ENCODE results near the gene LRRC38. TPM values are rescaled to one million over a fixed set of nuclear protein-coding genes. Genes with fewer than 3 reads are reported as not detected.
A peak's percentile ranks its signal among the peaks of the same experiment; 100 is the strongest.

LRRC38 gene
- total and polyA plus RNA-seq, 8 donors, result 0.30 to 0.37 TPM; not detected in 6

GRCh38 chr1:13487143-13487868 lies 26.5 kb downstream of the LRRC38 start:
- Histone ChIP-seq H3K27me3 (peaks cover 0 to 11% (median 0%) of the 10 kb centered on the region in 3 donors), H3K4me1 (no peaks in the 10 kb centered on the region), H3K4me3 (no peak overlapping the region), H3K9me3 (no peaks in the 10 kb centered on the region), H3K36me3 (no peaks in the 10 kb centered on the region), H3K27ac (no peak overlapping the region)
- TF ChIP-seq CTCF (IDR thresholded peaks at IDR 0.05) (no peak), POLR2A (IDR thresholded peaks at IDR 0.05) (no peak), POLR2AphosphoS5 (IDR thresholded peaks at IDR 0.05) (no peak), EP300 (IDR thresholded peaks at IDR 0.05) (no peak)
- peak in 1 of 2 donors; percentile 24 for DNase-seq
- WGBS, 5 donors, result 65 to 77% (median 74%) methylated on average over 17 of the region's 17 CpGs
- intact Hi-C loops (cut with DNase I; ENCODE audit: low total_unique reads), result no loop called here

GRCh38 chr1:13483946-13484345 lies 29.9 kb downstream of the LRRC38 start:
- intact Hi-C loops (cut with DNase I; ENCODE audit: low total_unique reads), result no loop called here
- WGBS, 5 donors, result 69 to 84% (median 77%) methylated on average over 12 of the region's 12 CpGs
- no peak for DNase-seq
- H3K27me3 ChIP-seq, result peaks cover 0 to 4% (median 0%) of the 10 kb centered on the region in 3 donors
- H3K4me3 ChIP-seq, result no peak overlapping the region
- TF ChIP-seq POLR2AphosphoS5 (IDR thresholded peaks at IDR 0.05), result no peak
- no peak for TF ChIP-seq CTCF (IDR thresholded peaks at IDR 0.05)
- H3K36me3 ChIP-seq, result no peaks in the 10 kb centered on the region
- no peak overlapping the region for H3K27ac ChIP-seq
- H3K4me1 ChIP-seq, result no peaks in the 10 kb centered on the region
- no peaks in the 10 kb centered on the region for H3K9me3 ChIP-seq

- TF ChIP-seq CTCF (IDR thresholded peaks at IDR 0.05) (no peak), POLR2A (IDR thresholded peaks at IDR 0.05) (no peak), POLR2AphosphoS5 (IDR thresholded peaks at IDR 0.05) (no peak), EP300 (IDR thresholded peaks at IDR 0.05) (no peak)
- H3K4me3 ChIP-seq, result no peak overlapping the region
- H3K27ac ChIP-seq, result no peak overlapping the region
- H3K36me3 ChIP-seq, result no peaks in the 10 kb centered on the region
- H3K27me3 ChIP-seq, result peaks cover 0 to 4% (median 0%) of the 10 kb centered on the region in 3 donors
- no peak for DNase-seq
- WGBS, 5 donors, result 62 to 67% (median 65%) methylated on average over 4 of the region's 4 CpGs
- no peaks in the 10 kb centered on the region for H3K4me1 ChIP-seq
- H3K9me3 ChIP-seq, result peaks cover 6 to 10% (median 8%) of the 10 kb centered on the region in 4 donors
- intact Hi-C loops (cut with DNase I; ENCODE audit: low total_unique reads), result no loop called here
Observed at GRCh38 chr1:13482600-13482999, 31.2 kb downstream of the LRRC38 start.

GRCh38 chr1:13479171-13479856 lies 34.5 kb downstream of the LRRC38 start:
- DNase-seq, result no peak

More at GRCh38 chr1:13479171-13479856, 34.5 kb downstream of the LRRC38 start:
- Histone ChIP-seq H3K36me3 (no peaks in the 10 kb centered on the region), H3K4me3 (no peak overlapping the region), H3K27me3 (peaks cover 0 to 4% (median 0%) of the 10 kb centered on the region in 3 donors), H3K4me1 (no peaks in the 10 kb centered on the region), H3K27ac (no peak overlapping the region), H3K9me3 (peaks cover 9 to 31% (median 17%) of the 10 kb centered on the region in 4 donors)
- 66 to 73% (median 71%) methylated on average over 11 of the region's 11 CpGs for WGBS, 5 donors
- intact Hi-C loops (cut with DNase I; ENCODE audit: low total_unique reads), result no loop called here
- TF ChIP-seq CTCF (IDR thresholded peaks at IDR 0.05) (no peak), EP300 (IDR thresholded peaks at IDR 0.05) (no peak), POLR2AphosphoS5 (IDR thresholded peaks at IDR 0.05) (no peak), POLR2A (IDR thresholded peaks at IDR 0.05) (no peak)
